IMR-90 (cell line): ENCODE results near the gene CUL3. TPM values are rescaled to one million over a fixed set of nuclear protein-coding genes. Genes with fewer than 3 reads are reported as not detected.

Source experiments
- ATAC-seq: fragments of 200-7000 bp; cut with Tn5 transposase; 2 replicates; pipeline ENCODE4 v1.9.1; 2020; ENCODE audit warnings: low read depth, mild to moderate bottlenecking, moderate library complexity
- BruUV-seq: library from RNA; stranded (reverse); fragments of 400-500 nt; replicated peaks from 2 replicates; lab custom pipeline; 2021; lab: Mats Ljungman, UMichigan
- CTCF ChIA-PET: fragments of 300-600 bp; formaldehyde crosslinking; extraction: SDS; loops from one replicate; lab custom pipeline; 2021; ENCODE audit warnings: antibody characterized with exemption; lab: Yijun Ruan, JAX
- POLR2A ChIA-PET: fragments of 300-600 bp; sonication (Branson Sonifier 250); formaldehyde crosslinking; loops from one replicate; lab custom pipeline; 2022; ENCODE audit warnings: antibody characterized with exemption; ENCODE audit not compliant: unreplicated experiment; lab: Charles Lee
- DNase-seq: peaks from one replicate; pipeline ENCODE4 v3.0.0; 2013
- H2AFZ ChIP-seq: replicated peaks from 2 replicates; pipeline ENCODE3; 2013; ENCODE audit warnings: low read length, mild to moderate bottlenecking; ENCODE audit not compliant: poor library complexity
- H2AK5ac ChIP-seq: 2 replicates; pipeline ENCODE4 v1.6.1; 2013; ENCODE audit warnings: low read depth, low read length, inconsistent platforms
- H2AK9ac ChIP-seq: replicated peaks from 2 replicates; pipeline ENCODE3; 2013; ENCODE audit warnings: mild to moderate bottlenecking, low read depth, low read length, moderate library complexity; ENCODE audit not compliant: poor library complexity
- H2BK120ac ChIP-seq: 2 replicates; pipeline ENCODE4 v1.6.1; 2013; ENCODE audit warnings: low read depth, low read length, inconsistent platforms
- H2BK15ac ChIP-seq: 3 replicates; pipeline ENCODE4 v1.6.1; 2013; ENCODE audit warnings: low read depth, low read length, inconsistent platforms
- H2BK20ac ChIP-seq: 2 replicates; pipeline ENCODE4 v1.6.1; 2013; ENCODE audit warnings: low read depth, mild to moderate bottlenecking, inconsistent platforms, low read length, moderate library complexity
- H2BK5ac ChIP-seq: 2 replicates; pipeline ENCODE4 v1.6.1; 2013; ENCODE audit warnings: mild to moderate bottlenecking, low read depth, low read length, inconsistent platforms; ENCODE audit not compliant: poor library complexity, severe bottlenecking
- H3K14ac ChIP-seq: replicated peaks from 2 replicates; pipeline ENCODE4 v1.6.1; 2013; ENCODE audit warnings: low read depth, low read length, inconsistent platforms
- H3K18ac ChIP-seq: 2 replicates; pipeline ENCODE4 v1.6.1; 2013; ENCODE audit warnings: low read depth, low read length, control low read depth
- H3K23ac ChIP-seq: 2 replicates; pipeline ENCODE4 v1.6.1; 2013; ENCODE audit warnings: low read depth, low read length, inconsistent platforms
- H3K27ac ChIP-seq: 2 replicates; pipeline ENCODE4 v1.5.1; 2013; ENCODE audit warnings: mild to moderate bottlenecking, control low read depth, low read length; ENCODE audit not compliant: insufficient read depth
- H3K27me3 ChIP-seq: 2 replicates; pipeline ENCODE4 v1.6.1; 2013; ENCODE audit warnings: low read length; ENCODE audit not compliant: control insufficient read depth, insufficient read depth
- H3K36me3 ChIP-seq: 2 replicates; pipeline ENCODE4 v1.6.1; 2013; ENCODE audit warnings: low read length, mixed read lengths; ENCODE audit not compliant: control insufficient read depth, insufficient read depth
- H3K4ac ChIP-seq: 2 replicates; pipeline ENCODE4 v1.6.1; 2013; ENCODE audit warnings: low read depth, low read length, inconsistent platforms
- H3K4me1 ChIP-seq: 2 replicates; pipeline ENCODE4 v1.6.1; 2013; ENCODE audit warnings: low read length, mixed read lengths; ENCODE audit not compliant: control insufficient read depth, insufficient read depth
- H3K4me2 ChIP-seq: 2 replicates; pipeline ENCODE4 v1.6.1; 2013; ENCODE audit warnings: low read depth, mild to moderate bottlenecking, control low read depth, low read length, moderate library complexity
- H3K4me3 ChIP-seq: 2 replicates; pipeline ENCODE4 v1.5.1; 2013; ENCODE audit warnings: low read depth, mild to moderate bottlenecking, control low read depth, low read length, moderate library complexity; ENCODE audit not compliant: insufficient read depth
- H3K56ac ChIP-seq: 2 replicates; pipeline ENCODE4 v1.6.1; 2013; ENCODE audit warnings: low read length, inconsistent platforms; ENCODE audit not compliant: insufficient read depth; ENCODE audit errors: extremely low read depth
- H3K79me1 ChIP-seq, 2 experiments: 2 replicates each; pipeline ENCODE4 v1.6.1; 2013; ENCODE audit warnings: low read length in 2 of 2, inconsistent platforms in 1 of 2, low read depth in 1 of 2
- H3K9ac ChIP-seq: 2 replicates; pipeline ENCODE4 v1.6.1; 2013; ENCODE audit warnings: low read depth, low read length, control low read depth
- H3K9me1 ChIP-seq: 2 replicates; pipeline ENCODE4 v1.6.1; 2013; ENCODE audit warnings: low read length, inconsistent platforms; ENCODE audit not compliant: insufficient read depth
- H3K9me3 ChIP-seq: 2 replicates; pipeline ENCODE4 v1.6.1; 2013; ENCODE audit warnings: low read length; ENCODE audit not compliant: control insufficient read depth, insufficient read depth
- H4K20me1 ChIP-seq: 2 replicates; pipeline ENCODE4 v1.6.1; 2013; ENCODE audit warnings: low read length, inconsistent platforms; ENCODE audit not compliant: insufficient read depth
- H4K5ac ChIP-seq: 2 replicates; pipeline ENCODE4 v1.6.1; 2013; ENCODE audit warnings: mild to moderate bottlenecking, low read depth, low read length, control low read depth
- H4K8ac ChIP-seq, 2 experiments: 2 replicates each; pipeline ENCODE4 v1.6.1; 2013; ENCODE audit warnings: low read depth in 2 of 2, low read length in 2 of 2, control low read depth in 1 of 2, inconsistent platforms in 1 of 2
- H4K91ac ChIP-seq: 2 replicates; pipeline ENCODE4 v1.6.1; 2013; ENCODE audit warnings: low read depth, low read length, inconsistent platforms; ENCODE audit not compliant: insufficient read depth
- BHLHE40 ChIP-seq: fragments of 150-350 bp; IDR thresholded peaks from 2 replicates; pipeline ENCODE4 v1.6.1; 2016; ENCODE audit warnings: mild to moderate bottlenecking, low read depth, low read length
- CHD1 ChIP-seq: IDR thresholded peaks from 2 replicates; pipeline ENCODE4 v1.6.1; 2012; ENCODE audit warnings: low read depth, low read length, improper control_type of control experiment
- CTCF ChIP-seq: conservative IDR thresholded peaks from 2 replicates; pipeline ENCODE4 v1.5.1; 2012; ENCODE audit warnings: mild to moderate bottlenecking, low read depth, low read length, improper control_type of control experiment
- FOS ChIP-seq: fragments of 150-350 bp; IDR thresholded peaks from 2 replicates; pipeline ENCODE4 v1.6.1; 2016; ENCODE audit warnings: low read depth, low read length
- POLR2A ChIP-seq: IDR thresholded peaks from 2 replicates; pipeline ENCODE4 v1.6.1; 2012; ENCODE audit warnings: mild to moderate bottlenecking, low read depth, low read length
- RAD21 ChIP-seq: IDR thresholded peaks from 2 replicates; pipeline ENCODE4 v1.6.1; 2012; ENCODE audit warnings: low read length, improper control_type of control experiment
- RCOR1 ChIP-seq: IDR thresholded peaks from 2 replicates; pipeline ENCODE4 v1.6.1; 2012; ENCODE audit warnings: mild to moderate bottlenecking, low read length, improper control_type of control experiment; ENCODE audit not compliant: insufficient replicate concordance
- RFX5 ChIP-seq: IDR thresholded peaks from 2 replicates; pipeline ENCODE4 v1.8.0; 2012; ENCODE audit warnings: low read depth, mild to moderate bottlenecking, low read length, moderate library complexity
- SMC3 ChIP-seq: fragments of 150-350 bp; IDR thresholded peaks from 2 replicates; pipeline ENCODE4 v1.6.1; 2016; ENCODE audit warnings: low read depth, mild to moderate bottlenecking, antibody characterized with exemption, low read length, moderate library complexity
- WGBS, 2 experiments: methylation state at CpG; one replicate each; pipeline versions ENCODE4 v1.1.5 to v1.1.7; 2013; ENCODE audit warnings: missing lambda C conversion rate in 2 of 2; ENCODE audit not compliant: insufficient read length in 1 of 2; ENCODE audit errors: extremely low coverage in 2 of 2; 5-methylcytosine and 5-hydroxymethylcytosine counted together
- dilution Hi-C: fragments of 300-500 bp; cut with HindIII; formaldehyde crosslinking; loops from one replicate; pipeline ENCODE4 v1.14.3; 2018; ENCODE audit warnings: low sequenced_read_pairs; ENCODE audit not compliant: unreplicated experiment
- in situ Hi-C: fragments of 300-500 bp; cut with MboI; formaldehyde crosslinking; loops from 3 replicates; pipeline ENCODE4 v1.14.3; 2019; ENCODE audit warnings: low sequenced_read_pairs, inconsistent platforms, mixed read lengths
- intact Hi-C: fragments of 100-400 bp; cut with micrococcal nuclease; formaldehyde crosslinking; loops from 2 replicates; pipeline ENCODE4 v1.10.0; 2022
- polyA plus RNA-seq, 3 experiments: library from polyadenylated mRNA; depleted of rRNA; stranded (reverse); fragments of >200 nt; gene quantifications; 2 replicates each; pipeline ENCODE4 v1.2.3, GENCODE V29; 2012; ENCODE audit warnings: low replicate concordance in 1 of 3
- total RNA-seq: library from RNA; depleted of rRNA; stranded (reverse); fragments of >200 nt; gene quantifications from 2 replicates; pipeline ENCODE4 v1.2.3, GENCODE V29; 2012

CUL3 gene
- total and polyA plus RNA-seq, 2 of the 4 experiments (the other 2 are of a cell fraction), result 33.7 to 45.7 TPM

GRCh38 chr2:224498991-224499390 is 86.2 kb downstream of the CUL3 start:
- in situ Hi-C loops (no loop called here), intact Hi-C loops (no loop called here), dilution Hi-C loops (no loop called here)
- H2BK20ac ChIP-seq, result no peak overlapping the region
- DNase-seq (no peak), ATAC-seq (no peak)
- peaks cover 32% of the 10 kb centered on the region for H3K36me3 ChIP-seq
- no peak overlapping the region for H3K4me3 ChIP-seq
- H3K14ac ChIP-seq, result no peak overlapping the region
- no peak overlapping the region for H2BK120ac ChIP-seq
- no peak overlapping the region for H3K18ac ChIP-seq
- H4K20me1 ChIP-seq, result no peaks in the 10 kb centered on the region
- no peak overlapping the region for H3K23ac ChIP-seq
- no peaks in the 10 kb centered on the region for H3K27me3 ChIP-seq
- no peak overlapping the region for H3K56ac ChIP-seq
- no peak overlapping the region for H2BK15ac ChIP-seq
- H3K79me1 ChIP-seq, result peaks cover 27 to 29% of the 10 kb centered on the region in 2 experiments
- CTCF ChIA-PET, result interaction anchor here (1.1 kb wide), 1 partner anchor 21 kb away, joined by 3 read pairs; no protein-coding TSS in a partner anchor
- no peak overlapping the region for H3K4ac ChIP-seq
- TF ChIP-seq POLR2A (no peak), BHLHE40 (no peak), SMC3 (no peak), CTCF (no peak), RFX5 (no peak), CHD1 (no peak), RAD21 (no peak), RCOR1 (no peak), FOS (no peak)
- no peak overlapping the region for H3K9ac ChIP-seq
- no TSS peak for BruUV-seq
- no peak overlapping the region for H4K91ac ChIP-seq
- no peak overlapping the region for H3K4me2 ChIP-seq
- no peak overlapping the region for H3K27ac ChIP-seq
- no peaks in the 10 kb centered on the region; the same call in 1 of the 2 replicates for H3K9me1 ChIP-seq
- POLR2A ChIA-PET, result no interaction called here
- no peak overlapping the region for H2AFZ ChIP-seq
- H3K9me3 ChIP-seq, result no peaks in the 10 kb centered on the region
- H2BK5ac ChIP-seq, result no peak overlapping the region
- no peak overlapping the region for H4K5ac ChIP-seq
- H3K4me1 ChIP-seq, result no peaks in the 10 kb centered on the region
- no CpG with 5 or more reads among the region's 3 CpGs for WGBS, 2 experiments
- H2AK5ac ChIP-seq, result no peak overlapping the region
- H2AK9ac ChIP-seq, result no peak overlapping the region
- no peak overlapping the region for H4K8ac ChIP-seq
